A673 (cell line): ENCODE data around the gene CACNA1G. TPM values are rescaled to one million over a fixed set of nuclear protein-coding genes. Genes with fewer than 3 reads are reported as not detected.

Source experiments
- BruUV-seq: library from RNA; stranded (reverse); fragments of 400-500 nt; replicated peaks from 2 replicates; lab custom pipeline; 2021; lab: Mats Ljungman, UMichigan
- CTCF ChIA-PET: fragments of 300-600 bp; sonication (Branson Sonifier 250); formaldehyde crosslinking; loops from one replicate; lab custom pipeline; 2022; ENCODE audit warnings: antibody characterized with exemption; lab: Charles Lee
- POLR2A ChIA-PET: fragments of 300-600 bp; sonication (Branson Sonifier 250); formaldehyde crosslinking; loops from one replicate; lab custom pipeline; 2022; ENCODE audit warnings: antibody characterized with exemption; ENCODE audit not compliant: low non-redundant PET; lab: Charles Lee
- DNase-seq: peaks from one replicate; pipeline ENCODE4 v3.0.0-alpha.2; 2015; ENCODE audit warnings: low spot score
- H3K27ac ChIP-seq: fragments of 200-600 bp; sonication (generic); 2 replicates; pipeline ENCODE4 v1.5.1; 2016; ENCODE audit warnings: mixed run types, low read depth, mild to moderate bottlenecking, mixed read lengths, antibody characterized with exemption, low read length; ENCODE audit not compliant: poor library complexity, severe bottlenecking
- H3K27me3 ChIP-seq: fragments of 200-600 bp; sonication (generic); replicated peaks from 2 replicates; pipeline ENCODE4 v1.6.1; 2017; ENCODE audit warnings: mixed run types, low read depth, mild to moderate bottlenecking, mixed read lengths, antibody characterized with exemption, low read length; ENCODE audit not compliant: insufficient read depth, poor library complexity
- H3K36me3 ChIP-seq: fragments of 200-600 bp; sonication (generic); 2 replicates; pipeline ENCODE4 v1.6.1; 2016; ENCODE audit warnings: mixed run types, mild to moderate bottlenecking, mixed read lengths, antibody characterized with exemption, low read length; ENCODE audit not compliant: insufficient read depth, poor library complexity, severe bottlenecking
- H3K4me1 ChIP-seq: fragments of 200-600 bp; sonication (generic); 2 replicates; pipeline ENCODE4 v1.6.1; 2017; ENCODE audit warnings: mixed run types, mild to moderate bottlenecking, mixed read lengths, antibody characterized with exemption, low read length; ENCODE audit not compliant: insufficient read depth, poor library complexity, severe bottlenecking
- H3K4me3 ChIP-seq: fragments of 200-600 bp; sonication (generic); 2 replicates; pipeline ENCODE4 v1.5.1; 2016; ENCODE audit warnings: low read depth, mixed run types, mild to moderate bottlenecking, mixed read lengths, low read length; ENCODE audit not compliant: poor library complexity, severe bottlenecking
- H3K9me3 ChIP-seq: fragments of 200-600 bp; sonication (generic); 2 replicates; pipeline ENCODE4 v1.6.1; 2016; ENCODE audit warnings: mixed run types, low read depth, mild to moderate bottlenecking, mixed read lengths, antibody characterized with exemption, low read length; ENCODE audit not compliant: poor library complexity, severe bottlenecking
- CTCF ChIP-seq: fragments of 300-800, 200-600 bp; sonication (generic); conservative IDR thresholded peaks from 2 replicates; pipeline ENCODE4 v1.5.1; 2017; ENCODE audit warnings: low read depth, mild to moderate bottlenecking, antibody characterized with exemption, low read length, moderate library complexity, mixed read lengths
- EZH2 ChIP-seq: fragments of 200-600 bp; sonication (generic); IDR thresholded peaks from 2 replicates; pipeline ENCODE4 v1.6.1; 2017; ENCODE audit warnings: borderline replicate concordance, low read depth, mild to moderate bottlenecking, mixed read lengths, antibody characterized with exemption, low read length; ENCODE audit not compliant: poor library complexity, severe bottlenecking
- intact Hi-C: fragments of 100-400 bp; cut with micrococcal nuclease; formaldehyde crosslinking; loops from one replicate; pipeline ENCODE4 v1.10.0; 2022; ENCODE audit not compliant: unreplicated experiment
- total RNA-seq: library from RNA; stranded (reverse); gene quantifications from 2 replicates; pipeline ENCODE4 v1.2.3, GENCODE V29; 2021

The CACNA1G gene
- total RNA-seq, 1 experiment from 2014 or later, result 7.1 TPM

DNA sequence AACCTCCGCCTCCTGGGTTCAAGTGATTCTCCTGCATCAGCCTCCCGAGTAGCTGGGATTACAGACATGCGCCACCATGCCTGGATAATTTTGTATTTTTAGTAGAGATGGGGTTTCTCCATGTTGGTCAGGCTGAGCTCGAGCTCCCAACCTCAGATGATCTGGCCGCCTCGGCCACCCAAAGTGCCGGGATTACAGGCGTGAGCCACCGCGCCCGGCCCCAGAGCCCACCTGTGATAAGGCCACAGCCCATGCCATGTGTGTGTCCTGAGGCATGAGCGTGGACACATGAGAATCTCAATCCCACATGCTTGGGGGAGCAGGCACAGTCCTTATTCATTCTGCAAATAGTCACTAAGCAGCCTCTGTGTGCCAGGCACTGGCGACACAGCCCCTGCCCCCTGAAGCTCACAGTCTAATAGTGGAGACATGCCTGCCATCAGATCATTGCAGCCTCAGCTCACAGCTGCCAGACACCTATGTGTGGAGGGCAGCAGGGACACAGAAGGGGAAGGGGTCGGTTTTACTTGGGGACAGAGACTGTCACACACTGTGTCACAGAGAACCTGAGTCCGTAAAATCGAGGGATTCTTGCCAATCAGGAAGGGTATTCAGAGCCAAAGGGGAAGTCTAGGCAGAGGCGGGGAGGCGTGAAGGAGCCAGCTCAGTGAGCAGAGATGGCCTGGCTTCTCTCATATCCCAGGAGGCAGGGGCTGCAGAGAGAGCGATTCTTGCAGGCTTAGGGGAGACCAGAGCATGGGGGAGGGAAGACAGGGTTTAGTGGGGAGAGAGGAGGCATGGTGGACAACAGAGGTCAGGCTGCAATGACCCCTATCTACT, 64.7 kb downstream of the CACNA1G start:
- Histone ChIP-seq H3K36me3 (no peaks in the 10 kb centered on the region), H3K4me3 (no peak overlapping the region), H3K27ac (no peak overlapping the region), H3K9me3 (no peaks in the 10 kb centered on the region), H3K4me1 (peaks cover 25% of the 10 kb centered on the region), H3K27me3 (no peaks in the 10 kb centered on the region)
- intact Hi-C loops, result no loop called here
- ChIA-PET POLR2A (no interaction called here), CTCF (interaction anchor here (0.6 to 1.8 kb wide), 10 partner anchors 14 to 316 kb away, joined by 3 to 20 read pairs (median 4); partner anchors contain the start of gene SPATA20)
- TF ChIP-seq CTCF (no peak), EZH2 (no peak)
- BruUV-seq, result no TSS peak
- DNase-seq, result no peak

- no TSS peak for BruUV-seq
- peak; percentile 81 for DNase-seq
- Histone ChIP-seq H3K27ac (no peak overlapping the region), H3K4me1 (peaks cover 22% of the 10 kb centered on the region), H3K27me3 (no peaks in the 10 kb centered on the region), H3K9me3 (no peaks in the 10 kb centered on the region), H3K4me3 (no peak overlapping the region), H3K36me3 (no peaks in the 10 kb centered on the region)
- CTCF ChIA-PET, result interaction anchor here (0.6 to 1.8 kb wide), 9 partner anchors 13 to 317 kb away, joined by 3 to 20 read pairs (median 3); partner anchors contain the start of gene SPATA20
- TF ChIP-seq EZH2 (no peak), CTCF (peak; percentile 76)
- POLR2A ChIA-PET, result no interaction called here
- intact Hi-C loops, result loop anchor here (1.0 to 2.0 kb wide), 3 partner anchors 75 to 143 kb away; partner anchors contain the start of gene SPATA20
These were observed 65.6 kb downstream of the CACNA1G start for GRCh38 chr17:50626037-50626574.

GRCh38 chr17:50627036-50627781, 66.7 kb downstream of the CACNA1G start:
- CTCF ChIA-PET, result interaction anchor here (0.6 to 1.8 kb wide), 2 partner anchors 12 to 142 kb away, joined by 3 to 8 read pairs; no protein-coding TSS in a partner anchor
- no peaks in the 10 kb centered on the region for H3K27me3 ChIP-seq
- H3K9me3 ChIP-seq, result no peaks in the 10 kb centered on the region
- no peak for DNase-seq
- H3K4me3 ChIP-seq, result no peak overlapping the region
- no peak overlapping the region for H3K27ac ChIP-seq
- peaks cover 26% of the 10 kb centered on the region for H3K4me1 ChIP-seq
- intact Hi-C loops, result loop anchor here (2.0 kb wide), 1 partner anchor 144 kb away; no protein-coding TSS in a partner anchor
- TF ChIP-seq EZH2, result no peak
- no peaks in the 10 kb centered on the region for H3K36me3 ChIP-seq
- POLR2A ChIA-PET, result no interaction called here
- BruUV-seq, result no TSS peak
